Measurements from ENCODE around the gene OR7C1.
"Not testable (repeated sequence)": the region's sequence is repeated elsewhere in the genome, so short reads cannot be mapped to it uniquely, and the experiment has no call there.

OR7C1 gene

GRCh38 chr19:14835011-14835410, at the start of gene OR7C1, which contains the start of gene OR7A5:
Gene OR7C1 (minus strand): TSS chr19:14835185. CDS start chr19:14800136, 35,049 bp downstream.
Gene OR7A5 (minus strand): TSS chr19:14835185. CDS start chr19:14828241, 6,944 bp downstream.
- no peak for DNase-seq

GRCh38 chr19:14871619-14872230, 36.7 kb upstream of the OR7C1 start:
- peak; percentile 88 for DNase-seq

- DNase-seq: no peak
Measured at GRCh38 chr19:14868497-14868896, 33.5 kb upstream of the OR7C1 start.

- no peak for DNase-seq
Measured at GRCh38 chr19:14848822-14849221, 13.8 kb upstream of the OR7C1 start, which contains the start of gene OR7A10. Gene OR7A10 (minus strand): TSS chr19:14848922. CDS start chr19:14841877, 7,045 bp downstream.

- no peak for DNase-seq
Measured at GRCh38 chr19:14843578-14843977, 8.6 kb upstream of the OR7C1 start.

GRCh38 chr19:14843169-14843568, 8.2 kb upstream of the OR7C1 start:
- no peak for DNase-seq

GRCh38 chr19:14840206-14840605, 5.2 kb upstream of the OR7C1 start:
- DNase-seq: no peak

GRCh38 chr19:14837391-14837790, 2.4 kb upstream of the OR7C1 start:
- DNase-seq: no peak

- peak; percentile 86 for DNase-seq
Measured at GRCh38 chr19:14830702-14831101, 4.3 kb downstream of the OR7C1 start.

- no peak for DNase-seq
Measured at GRCh38 chr19:14826006-14826405, 9.0 kb downstream of the OR7C1 start.

GRCh38 chr19:14821937-14822336, 13.0 kb downstream of the OR7C1 start:
- peak; percentile 71 for DNase-seq

- DNase-seq: peak; percentile 67
Measured at GRCh38 chr19:14818588-14818987, 16.4 kb downstream of the OR7C1 start.

- no peak for DNase-seq
Measured at GRCh38 chr19:14817052-14817451, 17.9 kb downstream of the OR7C1 start.

GRCh38 chr19:14814982-14815652, 19.9 kb downstream of the OR7C1 start:
- DNase-seq: peak; percentile 57

GRCh38 chr19:14809272-14810057, 25.5 kb downstream of the OR7C1 start:
- DNase-seq: no peak

GRCh38 chr19:14804765-14805164, 30.2 kb downstream of the OR7C1 start:
- no peak for DNase-seq

- DNase-seq: peak; percentile 43
Measured at GRCh38 chr19:14798760-14799159, 36.2 kb downstream of the OR7C1 start.

- no peak for DNase-seq
Measured at GRCh38 chr19:14796021-14796420, 39.0 kb downstream of the OR7C1 start.

GRCh38 chr19:14795078-14795721, 39.8 kb downstream of the OR7C1 start:
- DNase-seq: peak; percentile 73

- DNase-seq: not testable (repeated sequence)
Measured at GRCh38 chr19:14792250-14792649, 42.7 kb downstream of the OR7C1 start.

- DNase-seq: peak; percentile 76
Measured at GRCh38 chr19:14786421-14786851, 48.5 kb downstream of the OR7C1 start.

- peak; percentile 99 for DNase-seq
Measured at GRCh38 chr19:14785102-14785793, 49.7 kb downstream of the OR7C1 start.

Data from OCI-M1 (cell line).